Natural killer cell (primary cell): Measurements from ENCODE around the gene STAG1. TPM values are rescaled to one million over a fixed set of nuclear protein-coding genes. Genes with fewer than 3 reads are reported as not detected.

Source experiments
- ATAC-seq, 3 donors: fragments of 150-1000 bp in 2 of 3; fragments of 200-7000 bp in 1 of 3; cut with Tn5 transposase; 1 replicate in 1 of 3; 2 replicates in 2 of 3; pipeline ENCODE4 v1.10.0; 2021; ENCODE audit warnings: mild to moderate bottlenecking in 2 of 3, moderate library complexity in 2 of 3
- DNase-seq, 2 donors: peaks; one replicate each; pipeline versions ENCODE4 v3.0.0 to v3.0.0-alpha.2; 2013 to 2021; ENCODE audit warnings: mixed read lengths in 1 of 2
- H3K27ac ChIP-seq: one replicate; pipeline ENCODE4 v1.5.1; 2013; ENCODE audit warnings: mild to moderate bottlenecking, low read length
- H3K27me3 ChIP-seq: one replicate; pipeline ENCODE4 v1.6.1; 2013; ENCODE audit warnings: low read length; ENCODE audit not compliant: control insufficient read depth, insufficient read depth
- H3K36me3 ChIP-seq: one replicate; pipeline ENCODE4 v1.6.1; 2013; ENCODE audit warnings: low read length; ENCODE audit not compliant: control insufficient read depth, insufficient read depth
- H3K4me1 ChIP-seq: one replicate; pipeline ENCODE4 v1.6.1; 2013; ENCODE audit warnings: low read length; ENCODE audit not compliant: control insufficient read depth, insufficient read depth
- H3K4me3 ChIP-seq: one replicate; pipeline ENCODE4 v1.5.1; 2013; ENCODE audit warnings: low read length
- H3K9me3 ChIP-seq: one replicate; pipeline ENCODE4 v1.6.1; 2013; ENCODE audit warnings: low read length; ENCODE audit not compliant: control insufficient read depth, insufficient read depth
- H3K27ac Mint-ChIP-seq, 2 donors: one replicate each; pipeline ENCODE4 v1.8.0; 2022; ENCODE audit warnings: mild to moderate bottlenecking in 2 of 2, mixed read lengths in 2 of 2, moderate library complexity in 1 of 2
- H3K27me3 Mint-ChIP-seq, 2 donors: one replicate each; pipeline ENCODE4 v1.8.0; 2022; ENCODE audit warnings: low read depth in 2 of 2, mixed read lengths in 2 of 2
- H3K36me3 Mint-ChIP-seq: one replicate; pipeline ENCODE4 v1.8.0; 2022; ENCODE audit warnings: mixed read lengths
- H3K4me1 Mint-ChIP-seq, 2 donors: one replicate each; pipeline ENCODE4 v1.8.0; 2022; ENCODE audit warnings: mixed read lengths in 2 of 2
- H3K4me3 Mint-ChIP-seq: one replicate; pipeline ENCODE4 v1.8.0; 2022; ENCODE audit warnings: mild to moderate bottlenecking, moderate library complexity, mixed read lengths
- H3K9me3 Mint-ChIP-seq, 2 donors: one replicate each; pipeline ENCODE4 v1.8.0; 2022; ENCODE audit warnings: mixed read lengths in 2 of 2
- CTCF ChIP-seq: fragments of 200-600 bp; IDR thresholded peaks from one replicate; pipeline ENCODE4 v1.8.0; 2022; ENCODE audit warnings: antibody characterized with exemption
- WGBS: methylation state at CpG from one replicate; pipeline ENCODE4 v1.1.7; 2013; ENCODE audit warnings: missing lambda C conversion rate; ENCODE audit not compliant: insufficient coverage; 5-methylcytosine and 5-hydroxymethylcytosine counted together
- intact Hi-C: fragments of 100-400 bp; cut with micrococcal nuclease; formaldehyde crosslinking; loops from one replicate; pipeline ENCODE4 v1.14.2; 2022
- total RNA-seq, 4 donors: library from RNA; stranded (reverse); fragments of 120-200 nt in 1 of 4; gene quantifications; one replicate each; pipeline versions ENCODE4 v1.2.3 to v1.2.4, GENCODE V29; 2013 to 2022

The STAG1 gene
- total RNA-seq, 3 donors from 2014 or later (not counting 1 experiment from before 2014, with no cell fraction given): 55.1 to 66.2 (median 60.3) TPM

- H3K9me3 ChIP-seq: no peaks in the 10 kb centered on the region
- no peaks in the 10 kb centered on the region for H3K27me3 ChIP-seq
- ATAC-seq (peak; percentile 57 to 78 (median 77)), DNase-seq (peak in 1 of 2 donors; percentile 50)
- no peaks in the 10 kb centered on the region for H3K36me3 ChIP-seq
- Mint-ChIP-seq H3K27ac (peak overlapping the region; percentile 8 to 50), H3K4me3 (no peak overlapping the region), H3K36me3 (no peaks in the 10 kb centered on the region), H3K9me3 (no peaks in the 10 kb centered on the region), H3K27me3 (no peaks in the 10 kb centered on the region), H3K4me1 (peaks cover 11 to 30% of the 10 kb centered on the region in 2 donors)
- no peak overlapping the region for H3K27ac ChIP-seq
- H3K4me1 ChIP-seq: no peaks in the 10 kb centered on the region
- intact Hi-C loops: loop anchor here (1.0 to 5.0 kb wide), 3 partner anchors 206 to 469 kb away; partner anchors contain the start of gene STAG1
- no peak overlapping the region for H3K4me3 ChIP-seq
- peak; percentile 57 for TF ChIP-seq CTCF
These were observed 205.5 kb downstream of the STAG1 start for GRCh38 chr3:136546720-136547119.

- Histone ChIP-seq H3K9me3 (no peaks in the 10 kb centered on the region), H3K4me3 (no peak overlapping the region), H3K27ac (no peak overlapping the region), H3K4me1 (no peaks in the 10 kb centered on the region), H3K27me3 (no peaks in the 10 kb centered on the region), H3K36me3 (no peaks in the 10 kb centered on the region)
- ATAC-seq (peak in 1 of 3 donors; percentile 30), DNase-seq (peak in 1 of 2 donors; percentile 7)
- Mint-ChIP-seq H3K4me3 (no peak overlapping the region), H3K9me3 (no peaks in the 10 kb centered on the region), H3K36me3 (no peaks in the 10 kb centered on the region), H3K4me1 (peaks cover 11 to 25% of the 10 kb centered on the region in 2 donors), H3K27me3 (no peaks in the 10 kb centered on the region), H3K27ac (peak overlapping the region; percentile 8 to 65)
- TF ChIP-seq CTCF: no peak
- intact Hi-C loops: loop anchor here (1.0 to 5.0 kb wide), 3 partner anchors 207 to 469 kb away; partner anchors contain the start of gene STAG1
- WGBS: 90% methylated on average over 2 of the region's 3 CpGs
These were observed 206.4 kb downstream of the STAG1 start for GRCh38 chr3:136545664-136546268.

- no peaks in the 10 kb centered on the region for H3K9me3 Mint-ChIP-seq
- TF ChIP-seq CTCF: no peak
- Histone ChIP-seq H3K27me3 (no peaks in the 10 kb centered on the region), H3K4me3 (no peak overlapping the region), H3K36me3 (no peaks in the 10 kb centered on the region), H3K27ac (no peak overlapping the region), H3K4me1 (no peaks in the 10 kb centered on the region), H3K9me3 (no peaks in the 10 kb centered on the region)
- no peaks in the 10 kb centered on the region for H3K36me3 Mint-ChIP-seq
- DNase-seq (no peak), ATAC-seq (no peak)
- no peaks in the 10 kb centered on the region for H3K27me3 Mint-ChIP-seq
- H3K4me3 Mint-ChIP-seq: no peak overlapping the region
- WGBS: 100% methylated on average over 3 of the region's 3 CpGs
- intact Hi-C loops: no loop called here
- peak overlapping the region in 1 of 2 donors; percentile 45 for H3K27ac Mint-ChIP-seq
- H3K4me1 Mint-ChIP-seq: peaks cover 11 to 23% of the 10 kb centered on the region in 2 donors
These were observed 207.6 kb downstream of the STAG1 start for GRCh38 chr3:136544532-136544931.

DNA sequence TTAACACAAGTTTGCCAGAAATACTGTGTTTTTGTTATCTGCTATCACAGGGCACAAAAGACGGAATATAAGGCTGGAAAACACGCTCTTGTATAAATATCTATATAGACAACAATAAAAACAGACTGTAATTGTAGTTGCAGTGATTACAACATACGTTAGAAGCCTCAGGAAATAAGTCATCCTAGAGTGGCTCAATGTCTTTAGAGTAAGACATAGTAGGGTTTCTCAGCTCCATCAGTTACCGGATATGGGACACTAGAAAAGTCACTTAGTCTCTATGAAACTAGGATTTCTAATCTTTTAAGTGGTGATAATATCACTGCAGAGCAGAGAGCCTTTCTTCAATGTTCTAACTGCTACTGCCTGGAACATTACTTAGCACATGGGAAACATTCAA lies 208.8 kb downstream of the STAG1 start:
- H3K27ac ChIP-seq: no peak overlapping the region
- no peaks in the 10 kb centered on the region for H3K36me3 Mint-ChIP-seq
- no peak for TF ChIP-seq CTCF
- 88% methylated on average over 2 of the region's 4 CpGs for WGBS
- H3K27ac Mint-ChIP-seq: peak overlapping the region in 1 of 2 donors; percentile 17
- no peaks in the 10 kb centered on the region for H3K36me3 ChIP-seq
- intact Hi-C loops: no loop called here
- no peak for DNase-seq
- H3K4me1 ChIP-seq: no peaks in the 10 kb centered on the region
- peak in 1 of 3 donors; percentile 46 for ATAC-seq
- peaks cover 11 to 23% of the 10 kb centered on the region in 2 donors for H3K4me1 Mint-ChIP-seq
- H3K9me3 ChIP-seq: no peaks in the 10 kb centered on the region
- H3K27me3 ChIP-seq: no peaks in the 10 kb centered on the region
- no peak overlapping the region for H3K4me3 Mint-ChIP-seq
- H3K4me3 ChIP-seq: no peak overlapping the region
- H3K27me3 Mint-ChIP-seq: no peaks in the 10 kb centered on the region
- H3K9me3 Mint-ChIP-seq: no peaks in the 10 kb centered on the region
